Esophagus muscularis mucosa (tissue), 4 donors: Measurements from ENCODE around the gene ZSWIM1. TPM values are rescaled to one million over a fixed set of nuclear protein-coding genes. Genes with fewer than 3 reads are reported as not detected.

Source experiments
- DNase-seq: peaks from one replicate; pipeline ENCODE4 v3.0.0-alpha.2; 2017; ENCODE audit errors: extremely low spot score
- H3K27ac ChIP-seq, 4 donors: fragments of 200-600 bp; sonication (generic); replicated peaks in 1 of 4; 1 replicate in 3 of 4; 2 replicates in 1 of 4; pipeline ENCODE4 v1.5.1; 2016 to 2019; ENCODE audit warnings: mild to moderate bottlenecking in 1 of 4
- H3K27me3 ChIP-seq, 4 donors: fragments of 200-600 bp; sonication (generic); one replicate each; pipeline versions ENCODE4 v1.5.1 to v1.6.0; 2016 to 2019
- H3K36me3 ChIP-seq, 4 donors: fragments of 200-600 bp; sonication (generic); one replicate each; pipeline ENCODE4 v1.5.1; 2016 to 2019
- H3K4me1 ChIP-seq, 4 donors: fragments of 200-600 bp; sonication (generic); one replicate each; pipeline ENCODE4 v1.5.1; 2016 to 2019
- H3K4me3 ChIP-seq, 4 donors: fragments of 200-600 bp; sonication (generic); 1 replicate in 2 of 4; 2 replicates in 2 of 4; pipeline ENCODE4 v1.5.1; 2016 to 2019; ENCODE audit warnings: mild to moderate bottlenecking in 4 of 4, moderate library complexity in 1 of 4
- H3K9me3 ChIP-seq, 4 donors: fragments of 200-600 bp; sonication (generic); 1 replicate in 3 of 4; 2 replicates in 1 of 4; pipeline ENCODE4 v1.5.1; 2016 to 2019
- EP300 ChIP-seq: sonication (generic); formaldehyde crosslinking; IDR thresholded peaks from one replicate; pipeline ENCODE4 v1.6.1; 2017; ENCODE audit warnings: antibody characterized with exemption
- POLR2A ChIP-seq: fragments of 450-650 bp; IDR thresholded peaks from one replicate; pipeline ENCODE4 v1.6.1; 2017; ENCODE audit warnings: antibody characterized with exemption, moderate library complexity, mild to moderate bottlenecking, low read depth
- POLR2AphosphoS5 ChIP-seq, 2 donors: sonication (generic); formaldehyde crosslinking; IDR thresholded peaks; one replicate each; pipeline ENCODE4 v1.6.1; 2017; ENCODE audit warnings: antibody characterized with exemption in 2 of 2
- WGBS: methylation state at CpG from one replicate; pipeline ENCODE4 v1.1.5; 2018; 5-methylcytosine and 5-hydroxymethylcytosine counted together
- intact Hi-C: fragments of 100-400 bp; cut with DNase I; formaldehyde crosslinking; loops from one replicate; pipeline ENCODE4 v1.15.1; 2023
- total RNA-seq, 4 donors: library from RNA; depleted of rRNA; stranded (reverse); fragments of >200 nt; gene quantifications; one replicate each; pipeline versions ENCODE4 v1.1.0 to v1.2.1, GENCODE V29; 2016
- TF ChIP-seq, protein P1 (sequence below), 3 experiments: fragments of 200-600 bp in 2 of 3; fragments of 450-650 bp in 1 of 3; sonication (generic) in 2 of 3; IDR thresholded peaks; one replicate each; pipeline ENCODE4 v1.5.1; 2017 to 2019; ENCODE audit warnings: antibody characterized with exemption in 3 of 3, mild to moderate bottlenecking in 2 of 3, moderate library complexity in 1 of 3

The ZSWIM1 gene
- total RNA-seq, 4 donors from 2014 or later, result 7.1 to 13.5 (median 9.2) TPM

- Histone ChIP-seq H3K4me1 (peaks cover 24 to 69% (median 41%) of the 10 kb centered on the region in 4 donors), H3K27ac (no peak overlapping the region), H3K27me3 (no peaks in the 10 kb centered on the region), H3K36me3 (peaks cover 0 to 59% (median 45%) of the 10 kb centered on the region in 4 donors), H3K9me3 (no peaks in the 10 kb centered on the region), H3K4me3 (no peak overlapping the region)
- TF ChIP-seq, protein P1, sequence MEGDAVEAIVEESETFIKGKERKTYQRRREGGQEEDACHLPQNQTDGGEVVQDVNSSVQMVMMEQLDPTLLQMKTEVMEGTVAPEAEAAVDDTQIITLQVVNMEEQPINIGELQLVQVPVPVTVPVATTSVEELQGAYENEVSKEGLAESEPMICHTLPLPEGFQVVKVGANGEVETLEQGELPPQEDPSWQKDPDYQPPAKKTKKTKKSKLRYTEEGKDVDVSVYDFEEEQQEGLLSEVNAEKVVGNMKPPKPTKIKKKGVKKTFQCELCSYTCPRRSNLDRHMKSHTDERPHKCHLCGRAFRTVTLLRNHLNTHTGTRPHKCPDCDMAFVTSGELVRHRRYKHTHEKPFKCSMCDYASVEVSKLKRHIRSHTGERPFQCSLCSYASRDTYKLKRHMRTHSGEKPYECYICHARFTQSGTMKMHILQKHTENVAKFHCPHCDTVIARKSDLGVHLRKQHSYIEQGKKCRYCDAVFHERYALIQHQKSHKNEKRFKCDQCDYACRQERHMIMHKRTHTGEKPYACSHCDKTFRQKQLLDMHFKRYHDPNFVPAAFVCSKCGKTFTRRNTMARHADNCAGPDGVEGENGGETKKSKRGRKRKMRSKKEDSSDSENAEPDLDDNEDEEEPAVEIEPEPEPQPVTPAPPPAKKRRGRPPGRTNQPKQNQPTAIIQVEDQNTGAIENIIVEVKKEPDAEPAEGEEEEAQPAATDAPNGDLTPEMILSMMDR (IDR thresholded peaks at IDR 0.05), result no peak
- no peak for TF ChIP-seq POLR2AphosphoS5 (IDR thresholded peaks at IDR 0.05)
- TF ChIP-seq POLR2A, result no peak
- no peak for TF ChIP-seq EP300
- WGBS, result 87% methylated on average over 19 of the region's 19 CpGs
- DNase-seq, result no peak
- intact Hi-C loops, result loop anchor here (10.0 kb wide), 1 partner anchor 82 kb away; no protein-coding TSS in a partner anchor
These were observed 5.7 kb downstream of the ZSWIM1 start for GRCh38 chr20:45886590-45887345.

GRCh38 chr20:45887346-45887715, 6.3 kb downstream of the ZSWIM1 start, which contains the start of gene SPATA25:
SPATA25 (minus strand) TSS chr20:45887622; CDS start chr20:45887590, 32 bp downstream.
- intact Hi-C loops, result loop anchor here (10.0 kb wide), 1 partner anchor 83 kb away; no protein-coding TSS in a partner anchor
- DNase-seq, result no peak
- no peak for TF ChIP-seq POLR2A
- TF ChIP-seq, protein P1 (IDR thresholded peaks at IDR 0.05), result no peak
- TF ChIP-seq POLR2AphosphoS5 (IDR thresholded peaks at IDR 0.05), result no peak
- TF ChIP-seq EP300, result no peak
- Histone ChIP-seq H3K27me3 (no peaks in the 10 kb centered on the region), H3K36me3 (peaks cover 0 to 58% (median 46%) of the 10 kb centered on the region in 4 donors), H3K27ac (no peak within 1 kb of the TSS), H3K4me1 (peaks cover 25 to 69% (median 41%) of the 10 kb centered on the region in 4 donors), H3K4me3 (no peak within 1 kb of the TSS), H3K9me3 (no peaks in the 10 kb centered on the region)
- 93% methylated on average over 8 of the region's 8 CpGs for WGBS

- H3K36me3 ChIP-seq, result peaks cover 0 to 56% (median 47%) of the 10 kb centered on the region in 4 donors
These were observed 7.7 kb downstream of the ZSWIM1 start for GRCh38 chr20:45888681-45889080.

DNA sequence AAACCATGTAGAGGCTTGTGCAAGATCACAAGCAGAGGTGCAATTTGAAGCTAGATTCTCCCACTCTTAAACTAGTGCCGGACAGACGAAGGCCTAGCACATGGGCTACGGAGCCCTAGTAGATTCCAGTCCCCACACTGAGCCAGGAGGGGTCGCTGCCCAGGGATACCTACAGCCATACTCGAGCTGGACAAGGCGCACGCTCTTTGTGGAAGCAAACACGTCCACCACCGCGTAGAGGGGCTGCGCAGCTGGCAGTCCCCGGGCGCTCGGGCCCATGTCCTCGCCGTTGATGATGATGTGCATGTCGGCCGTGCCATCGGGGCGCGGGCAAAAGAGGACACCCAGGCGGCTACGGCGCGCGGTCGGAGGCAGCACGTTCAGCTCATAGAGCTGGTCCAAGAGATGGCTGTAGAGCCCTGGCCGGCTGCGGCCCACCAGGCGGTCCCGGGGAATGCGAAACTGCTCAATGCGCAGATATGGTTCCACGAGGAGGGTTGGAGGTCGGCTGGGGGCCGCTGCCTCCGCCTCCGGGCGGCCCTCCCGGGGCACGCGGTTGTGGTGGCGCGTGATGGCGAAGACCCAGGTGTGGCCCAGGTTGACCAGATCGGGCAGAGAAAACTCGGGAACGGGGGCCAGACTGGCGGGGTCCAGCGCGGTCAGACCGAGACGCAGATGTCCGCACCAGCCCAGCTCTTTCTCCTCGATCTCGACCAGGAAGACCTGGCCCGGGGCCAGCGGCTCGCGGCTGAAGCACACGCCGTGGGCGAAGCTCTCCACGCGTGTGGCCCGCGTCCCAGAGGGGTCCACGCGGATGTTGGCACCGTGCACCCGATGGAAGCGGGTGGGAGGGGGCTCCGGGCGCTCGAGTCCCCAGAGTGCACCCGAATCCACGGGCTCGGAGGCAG, 9.3 kb downstream of the ZSWIM1 start:
- DNase-seq, result peak; percentile 96
- WGBS, result 0% methylated on average over 17 of the region's 79 CpGs
- H3K36me3 ChIP-seq, result peaks cover 0 to 57% (median 53%) of the 10 kb centered on the region in 4 donors
- H3K27ac ChIP-seq, result peak overlapping the region; percentile 84 to 94 (median 90)
- H3K27me3 ChIP-seq, result no peaks in the 10 kb centered on the region
- H3K4me1 ChIP-seq, result peaks cover 24 to 50% (median 34%) of the 10 kb centered on the region in 4 donors
- peak overlapping the region; percentile 70 to 93 (median 88) for H3K4me3 ChIP-seq
- TF ChIP-seq POLR2AphosphoS5 (IDR thresholded peaks at IDR 0.05) (peak; percentile 39 to 63), POLR2A (peak; percentile 4), EP300 (no peak)
- TF ChIP-seq, protein P1 (IDR thresholded peaks at IDR 0.05), result peak; percentile 56 to 69 (median 67)
- intact Hi-C loops, result loop anchor here (2.0 to 5.0 kb wide), 2 partner anchors 44 to 82 kb away; partner anchors contain the start of genes PCIF1 and ZNF335
- H3K9me3 ChIP-seq, result no peaks in the 10 kb centered on the region

More at GRCh38 chr20:45888681-45889080, 7.7 kb downstream of the ZSWIM1 start:
- TF ChIP-seq, protein P1 (IDR thresholded peaks at IDR 0.05), result no peak
- TF ChIP-seq POLR2A (no peak), POLR2AphosphoS5 (IDR thresholded peaks at IDR 0.05) (no peak), EP300 (no peak)
- no peaks in the 10 kb centered on the region for H3K27me3 ChIP-seq
- peaks cover 29 to 63% (median 42%) of the 10 kb centered on the region in 4 donors for H3K4me1 ChIP-seq
- WGBS, result 89% methylated on average over 3 of the region's 3 CpGs
- no peak overlapping the region for H3K4me3 ChIP-seq
- no peak for DNase-seq
- no peaks in the 10 kb centered on the region for H3K9me3 ChIP-seq
- no peak overlapping the region for H3K27ac ChIP-seq
- intact Hi-C loops, result loop anchor here (10.0 kb wide), 1 partner anchor 84 kb away; no protein-coding TSS in a partner anchor
